Measurements from ENCODE around the gene PHF11.

The PHF11 gene

GRCh38 chr13:49495783-49496762 lies at the start of gene PHF11:
Gene PHF11, plus strand, starts transcription at chr13:49495953. Its CDS starts 49 bp downstream, at chr13:49496002.
- Histone ChIP-seq H3K36me3 (ENCODE audit: insufficient read depth, low read length) (no peaks in the 10 kb centered on the region), H3K27ac (no peak within 1 kb of the TSS), H3K9me3 (ENCODE audit: low read depth, low read length) (no peaks in the 10 kb centered on the region), H3K4me3 (no peak within 1 kb of the TSS), H3K9ac (ENCODE audit: insufficient read length) (no peak within 1 kb of the TSS)
- TF ChIP-seq FOXP2 (optimal IDR thresholded peaks at IDR 0.05; ENCODE audit: control extremely low read depth, extremely low read length, insufficient read depth) (no peak), POLR2AphosphoS5 (IDR thresholded peaks at IDR 0.05; ENCODE audit: borderline replicate concordance, low read depth, low read length) (no peak), EZH2 (IDR thresholded peaks at IDR 0.05) (no peak)
- DNase-seq (ENCODE audit: low read depth, low spot score): no peak

- no peak for DNase-seq (ENCODE audit: low read depth, low spot score)
- no peaks in the 10 kb centered on the region for H3K9me3 ChIP-seq (ENCODE audit: low read depth, low read length)
- no peak overlapping the region for H3K27ac ChIP-seq
Observed at GRCh38 chr13:49446473-49446872, 49.3 kb upstream of the PHF11 start.

DNA sequence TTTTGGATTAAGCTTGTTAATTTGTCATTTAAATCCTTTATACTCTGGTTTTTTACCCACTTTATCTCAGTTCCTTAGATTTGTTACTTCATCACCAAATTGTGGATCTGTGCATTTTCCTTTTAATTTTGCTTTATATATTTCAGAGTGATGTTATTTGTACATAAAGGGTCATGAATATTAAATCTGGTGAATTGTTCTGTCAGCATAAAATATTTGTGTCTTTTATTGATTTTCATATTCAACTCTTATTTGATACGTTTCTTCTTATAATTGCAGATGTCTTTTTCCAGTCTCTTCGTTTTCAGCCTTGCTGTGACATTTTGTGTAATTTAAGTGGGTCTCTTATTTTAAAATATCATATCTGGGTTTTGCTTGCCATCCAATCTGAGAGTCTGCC lies 47.0 kb upstream of the PHF11 start:
- no peak for TF ChIP-seq FOXP2 (optimal IDR thresholded peaks at IDR 0.05; ENCODE audit: control extremely low read depth, extremely low read length, insufficient read depth)
- no peak for TF ChIP-seq EZH2 (IDR thresholded peaks at IDR 0.05)
- TF ChIP-seq POLR2AphosphoS5 (IDR thresholded peaks at IDR 0.05; ENCODE audit: borderline replicate concordance, low read depth, low read length): no peak
- Histone ChIP-seq H3K4me3 (no peak overlapping the region), H3K27ac (no peak overlapping the region), H3K9ac (ENCODE audit: insufficient read length) (no peak overlapping the region), H3K36me3 (ENCODE audit: insufficient read depth, low read length) (no peaks in the 10 kb centered on the region), H3K9me3 (ENCODE audit: low read depth, low read length) (no peaks in the 10 kb centered on the region)
- DNase-seq (ENCODE audit: low read depth, low spot score): no peak

More at GRCh38 chr13:49446473-49446872, 49.3 kb upstream of the PHF11 start:
- no peak overlapping the region for H3K9ac ChIP-seq (ENCODE audit: insufficient read length)
- TF ChIP-seq POLR2AphosphoS5 (IDR thresholded peaks at IDR 0.05; ENCODE audit: borderline replicate concordance, low read depth, low read length): no peak
- no peak for TF ChIP-seq FOXP2 (optimal IDR thresholded peaks at IDR 0.05; ENCODE audit: control extremely low read depth, extremely low read length, insufficient read depth)
- TF ChIP-seq EZH2 (IDR thresholded peaks at IDR 0.05): no peak
- no peaks in the 10 kb centered on the region for H3K36me3 ChIP-seq (ENCODE audit: insufficient read depth, low read length)
- no peak overlapping the region for H3K4me3 ChIP-seq

DNA sequence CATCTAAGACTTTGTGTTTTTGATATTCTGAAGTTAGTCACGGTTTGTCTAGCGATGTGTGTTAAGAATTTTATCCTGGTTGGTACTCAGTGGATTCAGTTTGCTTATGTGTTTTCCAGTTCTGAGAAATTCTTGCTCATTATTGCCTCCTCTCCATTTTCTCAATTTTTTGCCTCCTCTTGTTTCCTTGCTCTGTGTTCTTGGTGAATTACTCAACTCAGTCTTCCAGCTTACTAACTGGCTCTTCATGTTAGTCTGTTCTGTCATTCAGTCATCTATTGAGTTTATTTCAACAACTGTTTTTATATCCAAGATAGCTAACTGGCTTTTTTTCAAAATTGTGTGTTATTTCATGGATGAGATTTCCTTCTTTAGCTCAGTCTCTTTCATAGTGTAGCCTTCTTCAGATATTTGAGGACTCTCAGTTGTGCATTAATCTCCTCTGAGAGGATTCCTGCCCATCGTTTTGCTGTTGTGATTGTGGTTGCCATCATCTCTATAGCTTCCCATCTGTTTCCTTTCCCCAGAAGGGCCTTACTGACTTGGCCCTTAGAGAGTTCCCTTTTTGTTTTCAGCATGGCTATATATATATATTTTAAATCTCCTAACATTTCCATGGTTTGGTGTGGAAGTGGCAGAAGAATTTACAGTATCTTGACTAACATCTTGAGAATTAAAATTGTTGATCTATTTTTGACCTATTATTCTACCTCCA lies 45.5 kb upstream of the PHF11 start:
- no peaks in the 10 kb centered on the region for H3K36me3 ChIP-seq (ENCODE audit: insufficient read depth, low read length)
- no peak overlapping the region for H3K9ac ChIP-seq (ENCODE audit: insufficient read length)
- DNase-seq (ENCODE audit: low read depth, low spot score): no peak
- H3K9me3 ChIP-seq (ENCODE audit: low read depth, low read length): no peaks in the 10 kb centered on the region
- no peak overlapping the region for H3K4me3 ChIP-seq
- TF ChIP-seq EZH2 (IDR thresholded peaks at IDR 0.05) (no peak), POLR2AphosphoS5 (IDR thresholded peaks at IDR 0.05; ENCODE audit: borderline replicate concordance, low read depth, low read length) (no peak), FOXP2 (optimal IDR thresholded peaks at IDR 0.05; ENCODE audit: control extremely low read depth, extremely low read length, insufficient read depth) (no peak)
- no peak overlapping the region for H3K27ac ChIP-seq

GRCh38 chr13:49452725-49453457 lies 42.9 kb upstream of the PHF11 start:
- no peak for TF ChIP-seq EZH2 (IDR thresholded peaks at IDR 0.05)
- H3K9ac ChIP-seq (ENCODE audit: insufficient read length): no peak overlapping the region
- no peaks in the 10 kb centered on the region for H3K9me3 ChIP-seq (ENCODE audit: low read depth, low read length)
- DNase-seq (ENCODE audit: low read depth, low spot score): no peak
- H3K4me3 ChIP-seq: no peak overlapping the region
- no peak overlapping the region for H3K27ac ChIP-seq
- H3K36me3 ChIP-seq (ENCODE audit: insufficient read depth, low read length): no peaks in the 10 kb centered on the region

DNA sequence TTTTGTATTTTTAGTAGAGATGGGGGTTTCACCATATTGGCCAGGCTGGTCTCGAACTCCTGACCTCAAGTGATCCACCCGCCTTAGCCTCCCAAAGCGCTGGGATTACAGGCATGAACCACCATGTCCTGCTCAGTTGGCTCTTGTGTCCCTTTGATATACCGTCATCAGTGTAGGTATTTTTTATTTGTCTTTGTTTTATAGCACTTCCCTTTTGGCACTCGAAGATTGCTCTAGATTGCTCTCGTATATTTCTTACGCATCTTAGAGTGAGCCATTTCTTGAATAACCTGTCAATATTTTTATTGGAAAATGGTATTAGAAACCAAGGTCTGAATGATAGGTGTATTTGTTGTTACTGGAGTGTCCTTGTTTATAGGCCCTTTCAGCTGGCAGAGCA lies 42.3 kb upstream of the PHF11 start:
- Histone ChIP-seq H3K4me3 (no peak overlapping the region), H3K9me3 (ENCODE audit: low read depth, low read length) (no peaks in the 10 kb centered on the region), H3K36me3 (ENCODE audit: insufficient read depth, low read length) (no peaks in the 10 kb centered on the region), H3K9ac (ENCODE audit: insufficient read length) (no peak overlapping the region), H3K27ac (no peak overlapping the region)
- TF ChIP-seq FOXP2 (optimal IDR thresholded peaks at IDR 0.05; ENCODE audit: control extremely low read depth, extremely low read length, insufficient read depth) (no peak), EZH2 (IDR thresholded peaks at IDR 0.05) (no peak)
- DNase-seq (ENCODE audit: low read depth, low spot score): no peak

- no peak for TF ChIP-seq FOXP2 (optimal IDR thresholded peaks at IDR 0.05; ENCODE audit: control extremely low read depth, extremely low read length, insufficient read depth)
- no peak for TF ChIP-seq EZH2 (IDR thresholded peaks at IDR 0.05)
- Histone ChIP-seq H3K9me3 (ENCODE audit: low read depth, low read length) (no peaks in the 10 kb centered on the region), H3K36me3 (ENCODE audit: insufficient read depth, low read length) (no peaks in the 10 kb centered on the region), H3K4me3 (no peak overlapping the region), H3K9ac (ENCODE audit: insufficient read length) (no peak overlapping the region), H3K27ac (no peak overlapping the region)
- no peak for DNase-seq (ENCODE audit: low read depth, low spot score)
Observed at GRCh38 chr13:49454388-49455006, 41.3 kb upstream of the PHF11 start.

- Histone ChIP-seq H3K9me3 (ENCODE audit: low read depth, low read length) (no peaks in the 10 kb centered on the region), H3K9ac (ENCODE audit: insufficient read length) (no peak overlapping the region), H3K27ac (no peak overlapping the region), H3K36me3 (ENCODE audit: insufficient read depth, low read length) (no peaks in the 10 kb centered on the region), H3K4me3 (no peak overlapping the region)
- TF ChIP-seq POLR2AphosphoS5 (IDR thresholded peaks at IDR 0.05; ENCODE audit: borderline replicate concordance, low read depth, low read length) (no peak), FOXP2 (optimal IDR thresholded peaks at IDR 0.05; ENCODE audit: control extremely low read depth, extremely low read length, insufficient read depth) (no peak), EZH2 (IDR thresholded peaks at IDR 0.05) (no peak)
- DNase-seq (ENCODE audit: low read depth, low spot score): no peak
Observed at GRCh38 chr13:49455007-49455398, 40.8 kb upstream of the PHF11 start.

Measured in SK-N-MC (cell line).